Erythroblast (primary cell): Measurements from ENCODE around the gene LIPG.

ENCODE experiments used
- GATA1 ChIP-seq: IDR thresholded peaks from 2 replicates; pipeline ENCODE4 v1.6.1; 2011; ENCODE audit warnings: low read depth, mild to moderate bottlenecking, control low read depth, low read length, moderate library complexity
- POLR2A ChIP-seq: IDR thresholded peaks from 2 replicates; pipeline ENCODE4 v1.6.1; 2011; ENCODE audit warnings: mild to moderate bottlenecking, low read length

DNA sequence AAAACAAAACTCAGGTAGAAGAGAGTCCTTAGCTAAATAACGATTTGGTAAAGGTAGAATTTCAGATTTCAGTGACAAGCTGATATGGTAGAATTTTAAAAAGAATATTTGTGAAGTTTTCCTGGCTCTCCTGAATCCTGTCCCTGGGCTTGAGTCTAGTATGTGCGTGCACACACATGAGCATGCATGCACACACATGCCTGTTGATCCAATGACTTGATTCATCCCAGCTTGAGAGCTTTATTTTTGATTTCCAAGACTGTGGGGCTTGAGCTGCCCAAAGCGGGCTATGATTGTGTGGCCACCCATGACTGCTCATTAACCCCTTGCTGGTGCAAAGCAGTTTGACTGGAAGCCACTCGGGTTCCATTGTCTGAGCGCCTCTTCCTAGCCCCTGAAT is 9.0 kb downstream of the LIPG start:
- TF ChIP-seq POLR2A: no peak
- no peak for TF ChIP-seq GATA1
